DND-41 (cell line): ENCODE results near the gene MAD2L1BP.

Experiments
- ATAC-seq: fragments of 200-7000 bp; cut with Tn5 transposase; 3 replicates; pipeline ENCODE4 v1.9.1; 2021; ENCODE audit warnings: low read depth; ENCODE audit not compliant: insufficient read depth
- DNase-seq: peaks from one replicate; pipeline ENCODE4 v3.0.0-alpha.2; 2020
- H2AFZ ChIP-seq: 2 replicates; pipeline ENCODE4 v1.6.0; 2012; ENCODE audit warnings: low read depth, low read length
- H3K27ac ChIP-seq: 2 replicates; pipeline ENCODE4 v1.5.1; 2012; ENCODE audit warnings: low read length, inconsistent platforms
- H3K27me3 ChIP-seq: fragments of 200-600 bp; sonication (generic); 2 replicates; pipeline ENCODE4 v1.6.0; 2012; ENCODE audit warnings: low read length, mild to moderate bottlenecking, inconsistent platforms; ENCODE audit not compliant: insufficient read depth, poor library complexity
- H3K36me3 ChIP-seq: 2 replicates; pipeline ENCODE4 v1.5.1; 2012; ENCODE audit warnings: low read length, inconsistent platforms; ENCODE audit not compliant: insufficient read depth
- H3K4me1 ChIP-seq: 2 replicates; pipeline ENCODE4 v1.5.1; 2012; ENCODE audit warnings: mild to moderate bottlenecking, low read length; ENCODE audit not compliant: insufficient read depth
- H3K4me2 ChIP-seq: 2 replicates; pipeline ENCODE4 v1.6.0; 2012; ENCODE audit warnings: mild to moderate bottlenecking, moderate library complexity, low read length, inconsistent platforms; ENCODE audit not compliant: insufficient read depth
- H3K4me3 ChIP-seq, 2 experiments: fragments of 200-600 bp in 1 of 2; shearing (Covaris generic) in 1 of 2; 2 replicates each; pipeline ENCODE4 v1.5.1; 2012 to 2016; ENCODE audit warnings: inconsistent platforms in 2 of 2, low read length in 2 of 2, mild to moderate bottlenecking in 2 of 2, low read depth in 1 of 2, moderate library complexity in 1 of 2
- H3K79me2 ChIP-seq: 2 replicates; pipeline ENCODE4 v1.6.0; 2012; ENCODE audit warnings: low read length, inconsistent platforms; ENCODE audit not compliant: insufficient read depth
- H3K9ac ChIP-seq: 2 replicates; pipeline ENCODE4 v1.6.0; 2012; ENCODE audit warnings: low read depth, mild to moderate bottlenecking, inconsistent platforms, low read length, moderate library complexity
- H3K9me3 ChIP-seq: 2 replicates; pipeline ENCODE4 v1.5.1; 2012; ENCODE audit warnings: low read length, moderate library complexity, mild to moderate bottlenecking, inconsistent platforms; ENCODE audit not compliant: insufficient read depth, severe bottlenecking
- H4K20me1 ChIP-seq: 2 replicates; pipeline ENCODE4 v1.6.0; 2012; ENCODE audit warnings: low read length; ENCODE audit not compliant: insufficient read depth
- CTCF ChIP-seq: IDR thresholded peaks from 2 replicates; pipeline ENCODE4 v1.5.1; 2012; ENCODE audit warnings: borderline replicate concordance, low read length, moderate library complexity, mild to moderate bottlenecking; ENCODE audit not compliant: poor library complexity, severe bottlenecking; ENCODE audit errors: extremely low read depth
- EZH2 ChIP-seq: IDR thresholded peaks from 3 replicates; pipeline ENCODE4 v1.6.1; 2012; ENCODE audit warnings: borderline replicate concordance, low read depth, mild to moderate bottlenecking, moderate library complexity, low read length, inconsistent platforms; ENCODE audit not compliant: severe bottlenecking

MAD2L1BP gene

GRCh38 chr6:43636308-43636659 is 644 bp downstream of the MAD2L1BP start:
- no peaks in the 10 kb centered on the region for H3K9me3 ChIP-seq
- H3K4me3 ChIP-seq, result peak overlapping the region; percentile 61 to 76; a peak in 3 of 4 replicates
- H3K4me2 ChIP-seq, result peak overlapping the region; percentile 64
- H3K9ac ChIP-seq, result peak overlapping the region; percentile 76
- ATAC-seq (peak; percentile 18), DNase-seq (peak; percentile 33)
- H2AFZ ChIP-seq, result peak overlapping the region; percentile 81
- H3K36me3 ChIP-seq, result peaks cover 39% of the 10 kb centered on the region
- H3K27ac ChIP-seq, result peak overlapping the region; percentile 86
- H3K27me3 ChIP-seq, result no peaks in the 10 kb centered on the region
- peaks cover 50% of the 10 kb centered on the region for H3K79me2 ChIP-seq
- peaks cover 15% of the 10 kb centered on the region for H4K20me1 ChIP-seq
- no peak for TF ChIP-seq CTCF
- no peak for TF ChIP-seq EZH2
- H3K4me1 ChIP-seq, result peaks cover 48% of the 10 kb centered on the region

- Histone ChIP-seq H3K4me2 (peak overlapping the region; percentile 9; the same call in 1 of the 2 replicates), H3K27ac (no peak overlapping the region), H3K9ac (no peak overlapping the region), H3K4me1 (peaks cover 42% of the 10 kb centered on the region), H3K27me3 (no peaks in the 10 kb centered on the region), H4K20me1 (peaks cover 28% of the 10 kb centered on the region), H3K79me2 (peaks cover 49% of the 10 kb centered on the region), H3K36me3 (peaks cover 46% of the 10 kb centered on the region), H2AFZ (no peak overlapping the region), H3K4me3 (no peak overlapping the region), H3K9me3 (no peaks in the 10 kb centered on the region)
- ATAC-seq (no peak), DNase-seq (no peak)
- TF ChIP-seq CTCF, result no peak
- no peak for TF ChIP-seq EZH2
These were observed 4.6 kb downstream of the MAD2L1BP start for GRCh38 chr6:43639984-43640800.

- H2AFZ ChIP-seq, result no peak within 1 kb of the TSS
- H3K27ac ChIP-seq, result no peak within 1 kb of the TSS
- H3K4me3 ChIP-seq, result no peak within 1 kb of the TSS
These were observed 9.4 kb downstream of the MAD2L1BP start, which contains the start of gene RSPH9 for GRCh38 chr6:43644940-43645612. Gene RSPH9, plus strand, starts transcription at chr6:43645036. Its CDS starts 63 bp downstream, at chr6:43645099.

More at GRCh38 chr6:43644940-43645612, 9.4 kb downstream of the MAD2L1BP start, which contains the start of gene RSPH9:
- no peak for TF ChIP-seq EZH2
- no peak for TF ChIP-seq CTCF
- no peaks in the 10 kb centered on the region for H3K27me3 ChIP-seq
- peaks cover 18% of the 10 kb centered on the region for H3K36me3 ChIP-seq
- H3K79me2 ChIP-seq, result peaks cover 5% of the 10 kb centered on the region; the same call in 1 of the 2 replicates
- no peak for DNase-seq
- H3K9ac ChIP-seq, result no peak within 1 kb of the TSS
- peaks cover 20% of the 10 kb centered on the region for H4K20me1 ChIP-seq
- H3K4me1 ChIP-seq, result peaks cover 3% of the 10 kb centered on the region
- no peak for ATAC-seq
- H3K4me2 ChIP-seq, result no peak within 1 kb of the TSS
- H3K9me3 ChIP-seq, result no peaks in the 10 kb centered on the region
